Measurements from ENCODE around the gene GABRA5. TPM values are rescaled to one million over a fixed set of nuclear protein-coding genes. Genes with fewer than 3 reads are reported as not detected.
A peak's percentile ranks its signal among the peaks of the same experiment; 100 is the strongest.

The GABRA5 gene
- total and polyA plus RNA-seq, 2 of the 13 experiments (the other 11 are each of a cell fraction or from before 2014, with no cell fraction given), result not detected

GRCh38 chr15:26888761-26889160, 21.9 kb downstream of the GABRA5 start:
- H3K4me1 ChIP-seq (ENCODE audit: insufficient read depth, low read length), result peaks cover 9% of the 10 kb centered on the region
- WGBS (ENCODE audit: low lambda C conversion rate), result 13% methylated on average over 7 of the region's 8 CpGs
- 0 out of 2 replicates have a peak overlapping the region, but pooled peaks have one; percentile 6 for H3K4me2 ChIP-seq (ENCODE audit: low read depth, low read length)
- ATAC-seq, result peak; percentile 67
- intact Hi-C loops (cut with micrococcal nuclease; ENCODE audit: unreplicated experiment) (loop anchor here (1.0 to 5.0 kb wide), 2 partner anchors 129 to 1164 kb away; no protein-coding TSS in a partner anchor), in situ Hi-C loops (cut with HindIII; ENCODE audit: extremely low pct_ligation_motif_present, low pct_unique_long_range_greater_than_20kb) (no loop called here)
- H4K20me1 ChIP-seq (ENCODE audit: insufficient read depth, low read length), result no peaks in the 10 kb centered on the region
- DNase-seq (ENCODE audit: low spot score), result peak; percentile 14
- H2AFZ ChIP-seq (ENCODE audit: low read length), result no peak overlapping the region
- ChIA-PET POLR2A (no interaction called here), CTCF (ENCODE audit: low intra/inter-chr PET ratio, low total read pairs) (interaction anchor here (0.8 to 4.3 kb wide), 3 partner anchors 128 to 1235 kb away, joined by 4 to 65 read pairs (median 6); no protein-coding TSS in a partner anchor)
- H3K79me2 ChIP-seq (ENCODE audit: insufficient read depth, low read length), result no peaks in the 10 kb centered on the region
- H3K9ac ChIP-seq (ENCODE audit: insufficient read depth, low read depth, low read length), result no peak overlapping the region
- no peaks in the 10 kb centered on the region for H3K36me3 ChIP-seq (replicated peaks in 1 of 2; ENCODE audit: control insufficient read depth in 1 of 2, insufficient read depth in 2 of 2, low read length in 2 of 2)
- 0 out of 5 replicates have a peak, but pooled peaks cover 0 to 1% of the 10 kb centered on the region in 2 experiments for H3K27me3 ChIP-seq (ENCODE audit: control insufficient read depth in 1 of 2, insufficient read depth in 2 of 2, low read length in 2 of 2)
- FAIRE-seq, result no peak
- BruUV-seq (replicated peaks), result no TSS peak
- H3K9me3 ChIP-seq (ENCODE audit: low read length), result no peaks in the 10 kb centered on the region
- TF ChIP-seq, protein P1, sequence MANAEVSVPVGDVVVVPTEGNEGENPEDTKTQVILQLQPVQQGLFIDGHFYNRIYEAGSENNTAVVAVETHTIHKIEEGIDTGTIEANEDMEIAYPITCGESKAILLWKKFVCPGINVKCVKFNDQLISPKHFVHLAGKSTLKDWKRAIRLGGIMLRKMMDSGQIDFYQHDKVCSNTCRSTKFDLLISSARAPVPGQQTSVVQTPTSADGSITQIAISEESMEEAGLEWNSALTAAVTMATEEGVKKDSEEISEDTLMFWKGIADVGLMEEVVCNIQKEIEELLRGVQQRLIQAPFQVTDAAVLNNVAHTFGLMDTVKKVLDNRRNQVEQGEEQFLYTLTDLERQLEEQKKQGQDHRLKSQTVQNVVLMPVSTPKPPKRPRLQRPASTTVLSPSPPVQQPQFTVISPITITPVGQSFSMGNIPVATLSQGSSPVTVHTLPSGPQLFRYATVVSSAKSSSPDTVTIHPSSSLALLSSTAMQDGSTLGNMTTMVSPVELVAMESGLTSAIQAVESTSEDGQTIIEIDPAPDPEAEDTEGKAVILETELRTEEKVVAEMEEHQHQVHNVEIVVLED (CRISPR knock-in tag; IDR thresholded peaks at IDR 0.05; ENCODE audit: borderline replicate concordance), result no peak
- peak; percentile 78 for TF ChIP-seq BCL6 (CRISPR knock-in tag; IDR thresholded peaks at IDR 0.05)
- H3K4me3 ChIP-seq (replicated peaks in 1 of 3; ENCODE audit: insufficient read depth in 1 of 3, low read depth in 2 of 3, low read length in 3 of 3), result no peak overlapping the region
- H3K27ac ChIP-seq (ENCODE audit: extremely low read length, insufficient read depth, low read length), result no peak overlapping the region

- H2AFZ ChIP-seq (ENCODE audit: low read length), result no peak overlapping the region
- ATAC-seq (peak; percentile 29; the same call in 2 of the 3 replicates), FAIRE-seq (peak; percentile 66), DNase-seq (ENCODE audit: low spot score) (peak; percentile 53)
- 18% methylated on average over 5 of the region's 5 CpGs for WGBS (ENCODE audit: low lambda C conversion rate)
- no peaks in the 10 kb centered on the region for H4K20me1 ChIP-seq (ENCODE audit: insufficient read depth, low read length)
- BruUV-seq (replicated peaks), result no TSS peak
- H3K9me3 ChIP-seq (ENCODE audit: low read length), result no peaks in the 10 kb centered on the region
- POLR2A ChIA-PET, result no interaction called here
- no peaks in the 10 kb centered on the region for H3K36me3 ChIP-seq (replicated peaks in 1 of 2; ENCODE audit: control insufficient read depth in 1 of 2, insufficient read depth in 2 of 2, low read length in 2 of 2)
- H3K27ac ChIP-seq (ENCODE audit: extremely low read length, insufficient read depth, low read length), result no peak overlapping the region
- no peak overlapping the region for H3K9ac ChIP-seq (ENCODE audit: insufficient read depth, low read depth, low read length)
- 0 out of 5 replicates have a peak, but pooled peaks cover 0 to 1% of the 10 kb centered on the region in 2 experiments for H3K27me3 ChIP-seq (ENCODE audit: control insufficient read depth in 1 of 2, insufficient read depth in 2 of 2, low read length in 2 of 2)
- CTCF ChIA-PET (ENCODE audit: low intra/inter-chr PET ratio, low total read pairs), result interaction anchor here (0.8 to 4.3 kb wide), 3 partner anchors 128 to 1234 kb away, joined by 4 to 65 read pairs (median 6); no protein-coding TSS in a partner anchor
- no peak overlapping the region for H3K4me3 ChIP-seq (replicated peaks in 1 of 3; ENCODE audit: insufficient read depth in 1 of 3, low read depth in 2 of 3, low read length in 3 of 3)
- H3K4me1 ChIP-seq (ENCODE audit: insufficient read depth, low read length), result peaks cover 9% of the 10 kb centered on the region
- in situ Hi-C loops (cut with HindIII; ENCODE audit: extremely low pct_ligation_motif_present, low pct_unique_long_range_greater_than_20kb), result no loop called here
- intact Hi-C loops (cut with micrococcal nuclease; ENCODE audit: unreplicated experiment), result loop anchor here (1.0 to 5.0 kb wide), 2 partner anchors 128 to 1163 kb away; no protein-coding TSS in a partner anchor
- H3K79me2 ChIP-seq (ENCODE audit: insufficient read depth, low read length), result no peaks in the 10 kb centered on the region
- no peak overlapping the region for H3K4me2 ChIP-seq (ENCODE audit: low read depth, low read length)
- TF ChIP-seq GFI1 (CRISPR knock-in tag; IDR thresholded peaks at IDR 0.05; ENCODE audit: borderline replicate concordance) (no peak), STAG1 (CRISPR knock-in tag; IDR thresholded peaks at IDR 0.05) (peak; percentile 76), GATAD2A (CRISPR knock-in tag; IDR thresholded peaks at IDR 0.05) (no peak), ZNF558 (CRISPR knock-in tag; IDR thresholded peaks at IDR 0.05; ENCODE audit: borderline replicate concordance) (no peak)
- TF ChIP-seq, protein P2, sequence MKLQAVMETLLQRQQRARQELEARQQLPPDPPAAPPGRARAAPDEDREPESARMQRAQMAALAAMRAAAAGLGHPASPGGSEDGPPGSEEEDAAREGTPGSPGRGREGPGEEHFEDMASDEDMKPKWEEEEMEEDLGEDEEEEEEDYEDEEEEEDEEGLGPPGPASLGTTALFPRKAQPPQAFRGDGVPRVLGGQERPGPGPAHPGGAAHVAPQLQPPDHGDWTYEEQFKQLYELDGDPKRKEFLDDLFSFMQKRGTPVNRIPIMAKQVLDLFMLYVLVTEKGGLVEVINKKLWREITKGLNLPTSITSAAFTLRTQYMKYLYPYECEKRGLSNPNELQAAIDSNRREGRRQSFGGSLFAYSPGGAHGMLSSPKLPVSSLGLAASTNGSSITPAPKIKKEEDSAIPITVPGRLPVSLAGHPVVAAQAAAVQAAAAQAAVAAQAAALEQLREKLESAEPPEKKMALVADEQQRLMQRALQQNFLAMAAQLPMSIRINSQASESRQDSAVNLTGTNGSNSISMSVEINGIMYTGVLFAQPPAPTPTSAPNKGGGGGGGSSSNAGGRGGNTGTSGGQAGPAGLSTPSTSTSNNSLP (IDR thresholded peaks at IDR 0.05; ENCODE audit: low read depth, low read length), result peak; percentile 43; the same call in 1 of the 2 replicates
Observed at GRCh38 chr15:26889298-26889898, 22.5 kb downstream of the GABRA5 start.

Data from HepG2 (cell line).